Measurements from ENCODE around the gene PTPN13. TPM values are rescaled to one million over a fixed set of nuclear protein-coding genes. Genes with fewer than 3 reads are reported as not detected.

PTPN13 gene
- total and polyA plus RNA-seq, 8 donors: 2.3 to 38.6 (median 5.4) TPM

- peaks cover 0 to 8% (median 0%) of the 10 kb centered on the region in 4 donors for H3K36me3 ChIP-seq
- no peak for TF ChIP-seq EP300 (IDR thresholded peaks at IDR 0.05)
- no peak for TF ChIP-seq POLR2A (IDR thresholded peaks at IDR 0.05)
- TF ChIP-seq POLR2AphosphoS5 (IDR thresholded peaks at IDR 0.05): no peak
- no peak for TF ChIP-seq CTCF (IDR thresholded peaks at IDR 0.05)
These were observed 46.4 kb downstream of the PTPN13 start for GRCh38 chr4:86640469-86640868.

GRCh38 chr4:86641516-86642090 lies 47.5 kb downstream of the PTPN13 start:
- no peak overlapping the region for H3K27ac ChIP-seq
- H3K36me3 ChIP-seq: no peaks in the 10 kb centered on the region
- H3K27me3 ChIP-seq: no peaks in the 10 kb centered on the region
- H3K4me3 ChIP-seq: no peak overlapping the region
- DNase-seq: no peak
- no peak for TF ChIP-seq CTCF (IDR thresholded peaks at IDR 0.05)
- no peak for TF ChIP-seq POLR2A (IDR thresholded peaks at IDR 0.05)
- TF ChIP-seq EP300 (IDR thresholded peaks at IDR 0.05): no peak
- TF ChIP-seq POLR2AphosphoS5 (IDR thresholded peaks at IDR 0.05): no peak
- intact Hi-C loops (cut with DNase I; ENCODE audit: low total_unique reads): no loop called here
- WGBS, 5 donors: 82 to 85% (median 84%) methylated on average over 3 of the region's 3 CpGs
- H3K4me1 ChIP-seq: no peaks in the 10 kb centered on the region
- no peaks in the 10 kb centered on the region for H3K9me3 ChIP-seq

More at GRCh38 chr4:86640469-86640868, 46.4 kb downstream of the PTPN13 start:
- DNase-seq: no peak
- 45 to 73% (median 53%) methylated on average over 1 of the region's 1 CpG for WGBS, 5 donors
- Histone ChIP-seq H3K9me3 (no peaks in the 10 kb centered on the region), H3K4me3 (no peak overlapping the region), H3K4me1 (peaks cover 0 to 4% (median 1%) of the 10 kb centered on the region in 4 donors), H3K27me3 (no peaks in the 10 kb centered on the region), H3K27ac (no peak overlapping the region)
- intact Hi-C loops (cut with DNase I; ENCODE audit: low total_unique reads): no loop called here

- Histone ChIP-seq H3K27me3 (no peaks in the 10 kb centered on the region), H3K27ac (no peak overlapping the region), H3K4me1 (no peaks in the 10 kb centered on the region), H3K4me3 (no peak overlapping the region), H3K36me3 (peaks cover 0 to under 1% (median 0%) of the 10 kb centered on the region in 4 donors), H3K9me3 (peaks cover 0 to 17% (median 14%) of the 10 kb centered on the region in 4 donors)
- no peak for DNase-seq
- WGBS, 5 donors: 84 to 89% (median 86%) methylated on average over 8 of the region's 8 CpGs
- intact Hi-C loops (cut with DNase I; ENCODE audit: low total_unique reads): no loop called here
- TF ChIP-seq POLR2AphosphoS5 (IDR thresholded peaks at IDR 0.05) (no peak), POLR2A (IDR thresholded peaks at IDR 0.05) (no peak), CTCF (IDR thresholded peaks at IDR 0.05) (no peak), EP300 (IDR thresholded peaks at IDR 0.05) (no peak)
These were observed 50.8 kb downstream of the PTPN13 start for GRCh38 chr4:86644892-86645291.

- H3K9me3 ChIP-seq: peaks cover 0 to 60% (median 47%) of the 10 kb centered on the region in 4 donors
These were observed 58.3 kb downstream of the PTPN13 start for GRCh38 chr4:86652332-86652932.

More at GRCh38 chr4:86652332-86652932, 58.3 kb downstream of the PTPN13 start:
- H3K4me3 ChIP-seq: no peak overlapping the region
- H3K4me1 ChIP-seq: no peaks in the 10 kb centered on the region
- DNase-seq: no peak
- H3K36me3 ChIP-seq: peaks cover 0 to 6% (median 0%) of the 10 kb centered on the region in 4 donors
- no peak for TF ChIP-seq EP300 (IDR thresholded peaks at IDR 0.05)
- no peak for TF ChIP-seq POLR2AphosphoS5 (IDR thresholded peaks at IDR 0.05)
- no peak for TF ChIP-seq CTCF (IDR thresholded peaks at IDR 0.05)
- TF ChIP-seq POLR2A (IDR thresholded peaks at IDR 0.05): no peak
- intact Hi-C loops (cut with DNase I; ENCODE audit: low total_unique reads): no loop called here
- H3K27ac ChIP-seq: no peak overlapping the region
- 91 to 97% (median 95%) methylated on average over 1 of the region's 1 CpG for WGBS, 5 donors
- no peaks in the 10 kb centered on the region for H3K27me3 ChIP-seq
